GM21529 (cell line): ENCODE measurements around the gene CD8B.
A peak's percentile ranks its signal among the peaks of the same experiment; 100 is the strongest.
"Not testable (repeated sequence)": the region's sequence is repeated elsewhere in the genome, so short reads cannot be mapped to it uniquely, and the experiment has no call there.

Source experiments
- ATAC-seq: cut with Tn5 transposase; IDR thresholded peaks from one replicate; pipeline ENCODE4 v1.9.1; 2021; ENCODE audit not compliant: unreplicated experiment

CD8B gene

GRCh38 chr2:86836915-86837695, 24.6 kb downstream of the CD8B start:
- ATAC-seq, result not testable (repeated sequence)

GRCh38 chr2:86835548-86835889, 26.2 kb downstream of the CD8B start:
- not testable (repeated sequence) for ATAC-seq

- ATAC-seq, result no peak
These were observed 28.4 kb downstream of the CD8B start for GRCh38 chr2:86833315-86833714.

- no peak for ATAC-seq
These were observed 29.2 kb downstream of the CD8B start for GRCh38 chr2:86832334-86833096.

- no peak for ATAC-seq
These were observed 30.1 kb downstream of the CD8B start for GRCh38 chr2:86831537-86831936.

GRCh38 chr2:86826951-86827350, 34.7 kb downstream of the CD8B start:
- no peak for ATAC-seq

GRCh38 chr2:86825693-86826381, 35.8 kb downstream of the CD8B start:
- no peak for ATAC-seq

GRCh38 chr2:86825036-86825692, 36.5 kb downstream of the CD8B start:
- ATAC-seq, result no peak

- no peak for ATAC-seq
These were observed 38.9 kb downstream of the CD8B start for GRCh38 chr2:86822668-86823345.

GRCh38 chr2:86821842-86822241, 39.8 kb downstream of the CD8B start:
- ATAC-seq, result no peak

- no peak for ATAC-seq
These were observed 40.4 kb downstream of the CD8B start for GRCh38 chr2:86821306-86821705.

GRCh38 chr2:86818957-86819356, 42.7 kb downstream of the CD8B start:
- no peak for ATAC-seq

- ATAC-seq, result no peak
These were observed 43.4 kb downstream of the CD8B start for GRCh38 chr2:86818114-86818801.

- no peak for ATAC-seq
These were observed 46.1 kb downstream of the CD8B start for GRCh38 chr2:86815611-86816010.

- ATAC-seq, result no peak
These were observed 52.1 kb downstream of the CD8B start for GRCh38 chr2:86809481-86810121.

GRCh38 chr2:86808315-86809161, 53.1 kb downstream of the CD8B start:
- ATAC-seq, result peak; percentile 94

- peak; percentile 32 for ATAC-seq
These were observed 54.0 kb downstream of the CD8B start for GRCh38 chr2:86807468-86808275.

- ATAC-seq, result no peak
These were observed 54.6 kb downstream of the CD8B start for GRCh38 chr2:86807133-86807467.
